MM.1S (cell line): ENCODE results near the gene BCL2.

Source experiments
- DNase-seq: peaks from one replicate; pipeline ENCODE4 v3.0.0-alpha.2; 2015
- H2AFZ ChIP-seq: fragments of 300-600 bp; sonication (generic); 2 replicates; pipeline ENCODE4 v1.6.0; 2016; ENCODE audit warnings: antibody characterized with exemption, low read length
- H3F3A ChIP-seq: fragments of 300-600 bp; sonication (generic); 2 replicates; pipeline ENCODE4 v1.6.1; 2016; ENCODE audit warnings: mild to moderate bottlenecking, antibody characterized with exemption, low read length, moderate library complexity, mixed read lengths; ENCODE audit not compliant: insufficient read depth
- H3K27ac ChIP-seq: fragments of 300-600 bp; sonication (generic); 2 replicates; pipeline ENCODE4 v1.5.1; 2016; ENCODE audit warnings: mild to moderate bottlenecking, low read length
- H3K27me3 ChIP-seq: fragments of 300-600 bp; sonication (generic); replicated peaks from 2 replicates; pipeline ENCODE4 v1.6.0; 2016; ENCODE audit warnings: low read length; ENCODE audit not compliant: insufficient read depth
- H3K36me3 ChIP-seq: fragments of 300-600 bp; sonication (generic); replicated peaks from 2 replicates; pipeline ENCODE4 v1.6.1; 2016; ENCODE audit warnings: mild to moderate bottlenecking, low read length, mixed read lengths; ENCODE audit not compliant: insufficient read depth
- H3K4me1 ChIP-seq: fragments of 300-600 bp; sonication (generic); 2 replicates; pipeline ENCODE4 v1.6.1; 2016; ENCODE audit warnings: low read length, mixed read lengths
- H3K4me2 ChIP-seq: fragments of 300-600 bp; sonication (generic); 2 replicates; pipeline ENCODE4 v1.6.0; 2016; ENCODE audit warnings: low read depth, low read length
- H3K4me3 ChIP-seq: fragments of 300-600 bp; sonication (generic); 2 replicates; pipeline ENCODE4 v1.5.1; 2016; ENCODE audit warnings: low read length, mixed read lengths
- H3K79me2 ChIP-seq: fragments of 300-600 bp; sonication (generic); 2 replicates; pipeline ENCODE4 v1.6.1; 2016; ENCODE audit warnings: mixed run types, low read length, mixed read lengths
- H3K9ac ChIP-seq: fragments of 300-600 bp; sonication (generic); 2 replicates; pipeline ENCODE4 v1.6.1; 2016; ENCODE audit warnings: low read length, mixed read lengths
- H3K9me2 ChIP-seq: fragments of 300-600 bp; sonication (generic); replicated peaks from 2 replicates; pipeline ENCODE4 v1.6.1; 2016; ENCODE audit warnings: mild to moderate bottlenecking, low read length, mixed read lengths; ENCODE audit not compliant: insufficient read depth
- H3K9me3 ChIP-seq: fragments of 300-600 bp; sonication (generic); replicated peaks from 2 replicates; pipeline ENCODE4 v1.6.1; 2016; ENCODE audit warnings: mild to moderate bottlenecking, low read length, mixed read lengths; ENCODE audit not compliant: insufficient read depth
- H4K20me1 ChIP-seq: fragments of 300-600 bp; sonication (generic); 2 replicates; pipeline ENCODE4 v1.6.1; 2016; ENCODE audit warnings: mild to moderate bottlenecking, low read length, moderate library complexity, mixed read lengths; ENCODE audit not compliant: insufficient read depth
- CTCF ChIP-seq: fragments of 300-600 bp; sonication (generic); IDR thresholded peaks from 2 replicates; pipeline ENCODE4 v1.5.1; 2016; ENCODE audit warnings: antibody characterized with exemption, low read length, mixed read lengths
- EZH2 ChIP-seq: fragments of 300-600 bp; sonication (generic); optimal IDR thresholded peaks from 2 replicates; pipeline ENCODE3; 2017; ENCODE audit warnings: low read depth, mild to moderate bottlenecking, antibody characterized with exemption, low read length, mixed read lengths
- EZH2phosphoT487 ChIP-seq: fragments of 300-600 bp; sonication (generic); IDR thresholded peaks from 2 replicates; pipeline ENCODE4 v1.6.1; 2018; ENCODE audit warnings: antibody characterized with exemption, low read length

Gene BCL2

DNA sequence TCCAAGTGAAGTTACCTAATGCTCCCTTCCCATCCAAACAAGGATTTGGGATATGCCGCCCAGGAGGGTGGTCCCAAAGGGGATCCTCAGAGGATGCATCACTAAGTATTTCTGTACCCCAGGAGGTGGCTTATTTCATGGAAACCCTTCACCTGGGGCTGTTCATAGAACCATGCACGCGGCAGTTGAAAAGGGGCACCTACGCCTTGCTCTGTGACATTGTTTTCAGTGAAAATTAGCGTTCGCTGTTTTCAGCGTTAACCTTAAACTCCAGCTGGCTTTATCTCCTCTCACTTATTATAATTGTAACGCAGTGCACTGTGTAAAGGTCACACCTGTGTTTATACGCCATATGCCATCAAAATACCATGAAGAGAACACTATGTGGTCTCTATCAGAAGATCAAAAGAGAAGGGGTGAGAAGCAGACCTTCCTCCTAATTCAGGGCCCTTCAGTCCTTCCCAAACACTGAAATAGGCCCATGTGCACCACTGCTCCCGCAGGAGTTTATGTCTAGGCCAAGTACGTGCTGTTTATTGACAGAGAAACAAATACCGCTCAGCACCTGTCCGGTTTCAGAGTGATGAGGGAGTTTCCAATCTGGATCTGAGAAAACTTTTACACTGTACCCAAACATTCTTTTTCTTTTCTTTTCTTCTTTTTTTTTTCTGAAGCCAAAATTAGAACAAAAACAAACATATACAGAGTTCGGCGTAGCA is 162.1 kb downstream of the BCL2 start:
- peak; percentile 92 for DNase-seq
- no peak overlapping the region for H2AFZ ChIP-seq
- H4K20me1 ChIP-seq: no peaks in the 10 kb centered on the region
- H3K4me1 ChIP-seq: peaks cover 70% of the 10 kb centered on the region
- H3K79me2 ChIP-seq: peaks cover 52% of the 10 kb centered on the region
- no peaks in the 10 kb centered on the region for H3K9me3 ChIP-seq
- no peaks in the 10 kb centered on the region for H3K27me3 ChIP-seq
- H3K4me2 ChIP-seq: peak overlapping the region; percentile 94
- H3K27ac ChIP-seq: peak overlapping the region; percentile 95
- H3K36me3 ChIP-seq: no peaks in the 10 kb centered on the region
- H3K9ac ChIP-seq: peak overlapping the region; percentile 95
- H3K4me3 ChIP-seq: peak overlapping the region; percentile 57
- peaks cover 65% of the 10 kb centered on the region for H3F3A ChIP-seq
- TF ChIP-seq EZH2: no peak
- TF ChIP-seq CTCF: no peak
- no peak for TF ChIP-seq EZH2phosphoT487
- H3K9me2 ChIP-seq: no peaks in the 10 kb centered on the region

- DNase-seq: no peak
- H3K9me2 ChIP-seq: no peaks in the 10 kb centered on the region
- peaks cover 66% of the 10 kb centered on the region for H3K79me2 ChIP-seq
- H3K4me3 ChIP-seq: no peak overlapping the region
- no peaks in the 10 kb centered on the region for H4K20me1 ChIP-seq
- H3K9me3 ChIP-seq: no peaks in the 10 kb centered on the region
- no peaks in the 10 kb centered on the region for H3K27me3 ChIP-seq
- peaks cover 60% of the 10 kb centered on the region for H3K4me1 ChIP-seq
- TF ChIP-seq EZH2: no peak
- no peak overlapping the region for H2AFZ ChIP-seq
- H3K36me3 ChIP-seq: no peaks in the 10 kb centered on the region
- H3K27ac ChIP-seq: peak overlapping the region; percentile 95
- H3K9ac ChIP-seq: peak overlapping the region; percentile 95
- peak overlapping the region; percentile 94; the same call in 1 of the 2 replicates for H3K4me2 ChIP-seq
- H3F3A ChIP-seq: peaks cover 52% of the 10 kb centered on the region
Measured at GRCh38 chr18:63155910-63156773, 163.4 kb downstream of the BCL2 start.

DNA sequence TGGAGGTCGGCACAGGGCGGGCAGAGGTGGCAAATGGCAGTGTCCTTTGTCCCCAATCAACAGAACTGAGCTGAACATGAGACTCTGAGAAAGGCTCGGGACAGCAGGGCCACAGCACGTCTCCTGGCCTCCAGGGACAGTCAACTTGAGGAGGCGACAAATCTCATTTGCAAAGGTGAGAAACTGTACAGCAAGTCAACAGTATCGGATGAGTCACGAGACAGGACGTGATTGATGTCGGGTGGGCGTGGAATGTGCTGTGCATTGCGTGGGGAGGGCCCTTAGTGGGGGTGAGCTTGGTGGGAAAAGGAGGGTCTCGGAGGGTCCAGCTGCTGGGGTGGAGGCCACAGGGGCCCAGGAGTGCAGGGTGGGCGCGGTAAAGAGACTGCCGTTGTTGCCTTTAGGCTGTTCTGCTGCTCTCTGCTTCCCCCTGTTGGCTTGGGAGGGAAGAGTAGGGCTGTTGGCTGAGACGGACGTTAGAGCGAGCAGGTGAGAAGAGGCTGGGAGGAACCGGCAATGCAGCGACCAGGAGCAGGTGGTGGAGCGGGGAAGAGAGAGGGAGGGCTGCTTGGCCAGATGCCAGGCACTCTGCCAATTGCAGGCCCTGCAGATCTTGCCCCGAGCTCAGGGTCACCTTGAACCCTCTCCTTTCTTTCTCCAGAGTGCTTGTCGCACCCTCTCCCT is 164.3 kb downstream of the BCL2 start:
- Histone ChIP-seq H3K9me3 (no peaks in the 10 kb centered on the region), H4K20me1 (no peaks in the 10 kb centered on the region), H3F3A (peaks cover 43% of the 10 kb centered on the region), H3K79me2 (peaks cover 71% of the 10 kb centered on the region), H3K9ac (peak overlapping the region; percentile 95), H3K4me1 (peaks cover 53% of the 10 kb centered on the region), H2AFZ (peak overlapping the region; percentile 22; the same call in 1 of the 2 replicates), H3K27ac (peak overlapping the region; percentile 95), H3K9me2 (no peaks in the 10 kb centered on the region), H3K36me3 (no peaks in the 10 kb centered on the region), H3K4me3 (peak overlapping the region; percentile 31), H3K27me3 (no peaks in the 10 kb centered on the region), H3K4me2 (peak overlapping the region; percentile 94; the same call in 1 of the 2 replicates)
- TF ChIP-seq CTCF (peak; percentile 93), EZH2 (no peak)
- peak; percentile 90 for DNase-seq
